HepG2 (cell line): Measurements from ENCODE around the gene LHX1. TPM values are rescaled to one million over a fixed set of nuclear protein-coding genes. Genes with fewer than 3 reads are reported as not detected.
A peak's percentile ranks its signal among the peaks of the same experiment; 100 is the strongest.

ENCODE experiments used
- ATAC-seq: fragments of 200-7000 bp; cut with Tn5 transposase; 3 replicates; pipeline ENCODE4 v1.9.1; 2020; ENCODE audit warnings: mild to moderate bottlenecking, moderate library complexity
- BruUV-seq: library from RNA; stranded (reverse); fragments of 400-500 nt; replicated peaks from 2 replicates; lab custom pipeline; 2021; lab: Mats Ljungman, UMichigan
- CTCF ChIA-PET: fragments of 300-600 bp; formaldehyde crosslinking; extraction: SDS; loops from one replicate; lab custom pipeline; 2021; ENCODE audit warnings: low total read pairs, inconsistent platforms, low intra/inter-chr PET ratio; lab: Yijun Ruan, JAX
- POLR2A ChIA-PET: fragments of 350-600 bp; sonication (Branson Sonifier 250); formaldehyde crosslinking; loops from one replicate; lab custom pipeline; 2020; ENCODE audit warnings: antibody characterized with exemption, inconsistent platforms; lab: Yijun Ruan, JAX
- DNase-seq: peaks from one replicate; pipeline ENCODE4 v3.0.0-alpha.2; 2015; ENCODE audit warnings: low spot score
- FAIRE-seq: peaks from 3 replicates; lab custom pipeline; 2011; peaks lifted over from hg19 to GRCh38; lab: Jason Lieb, UNC
- H2AFZ ChIP-seq: one replicate; pipeline ENCODE4 v1.6.1; 2011; ENCODE audit warnings: low read length, inconsistent platforms
- H3K27ac ChIP-seq: fragments of 300-600 bp; 3 replicates; pipeline ENCODE4 v1.8.0; 2011; ENCODE audit warnings: mixed run types, mild to moderate bottlenecking, mixed read lengths, low read length, inconsistent platforms; ENCODE audit not compliant: insufficient read depth; ENCODE audit errors: extremely low read length
- H3K27me3 ChIP-seq, 2 experiments: fragments of 200-600 bp in 1 of 2; 2 replicates in 1 of 2; 3 replicates in 1 of 2; pipeline versions ENCODE4 v1.6.0 to v1.8.0; 2011; ENCODE audit warnings: low read length in 2 of 2, mild to moderate bottlenecking in 2 of 2, moderate library complexity in 2 of 2, inconsistent platforms in 1 of 2; ENCODE audit not compliant: insufficient read depth in 2 of 2, control insufficient read depth in 1 of 2
- H3K36me3 ChIP-seq, 2 experiments: fragments of 200-600 bp in 1 of 2; replicated peaks in 1 of 2; 2 replicates in 1 of 2; 3 replicates in 1 of 2; pipeline versions ENCODE4 v1.5.1 to v1.8.0; 2011; ENCODE audit warnings: low read length in 2 of 2, inconsistent platforms in 1 of 2; ENCODE audit not compliant: insufficient read depth in 2 of 2, control insufficient read depth in 1 of 2
- H3K4me1 ChIP-seq: 2 replicates; pipeline ENCODE4 v1.5.1; 2012; ENCODE audit warnings: low read length, inconsistent platforms; ENCODE audit not compliant: insufficient read depth
- H3K4me2 ChIP-seq: 2 replicates; pipeline ENCODE4 v1.6.0; 2011; ENCODE audit warnings: low read depth, low read length, inconsistent platforms
- H3K4me3 ChIP-seq, 3 experiments: fragments of 200-600 bp in 1 of 3; sonication (generic), shearing (Covaris generic) in 1 of 3; replicated peaks in 1 of 3; 2 replicates each; pipeline ENCODE4 v1.5.1; 2011 to 2016; ENCODE audit warnings: low read length in 3 of 3, inconsistent platforms in 2 of 3, low read depth in 2 of 3, mild to moderate bottlenecking in 2 of 3, control low read depth in 1 of 3, mixed read lengths in 1 of 3; ENCODE audit not compliant: insufficient read depth in 1 of 3
- H3K79me2 ChIP-seq: one replicate; pipeline ENCODE4 v1.6.1; 2011; ENCODE audit warnings: low read length, inconsistent platforms; ENCODE audit not compliant: insufficient read depth
- H3K9ac ChIP-seq: 2 replicates; pipeline ENCODE4 v1.6.0; 2011; ENCODE audit warnings: mild to moderate bottlenecking, low read depth, low read length, inconsistent platforms; ENCODE audit not compliant: insufficient read depth
- H3K9me3 ChIP-seq: 2 replicates; pipeline ENCODE4 v1.5.1; 2012; ENCODE audit warnings: mild to moderate bottlenecking, low read length
- H4K20me1 ChIP-seq: 2 replicates; pipeline ENCODE4 v1.6.0; 2011; ENCODE audit warnings: inconsistent platforms, mild to moderate bottlenecking, low read length, moderate library complexity; ENCODE audit not compliant: insufficient read depth
- CC2D1A ChIP-seq: sonication (generic); formaldehyde crosslinking; IDR thresholded peaks from 2 replicates; pipeline ENCODE4 v1.8.1; 2023; ENCODE audit warnings: mild to moderate bottlenecking, missing genetic modification reagents
- HNF4G ChIP-seq, 2 experiments: sonication (generic) in 1 of 2; formaldehyde crosslinking in 1 of 2; IDR thresholded peaks; 2 replicates each; pipeline versions ENCODE4 v1.4.0 to v1.6.1; 2011 to 2020; ENCODE audit warnings: borderline replicate concordance in 2 of 2, low read depth in 2 of 2, mild to moderate bottlenecking in 2 of 2, low read length in 1 of 2, missing genetic modification reagents in 1 of 2, moderate library complexity in 1 of 2
- HOXA5 ChIP-seq: sonication (generic); formaldehyde crosslinking; IDR thresholded peaks from 2 replicates; pipeline ENCODE4 v1.4.0; 2020; ENCODE audit warnings: missing genetic modification reagents
- KDM5B ChIP-seq: sonication (generic); formaldehyde crosslinking; IDR thresholded peaks from 2 replicates; pipeline ENCODE4 v1.4.0; 2020; ENCODE audit warnings: missing genetic modification reagents, mild to moderate bottlenecking, borderline replicate concordance
- MAFF ChIP-seq: IDR thresholded peaks from 2 replicates; pipeline ENCODE4 v1.6.1; 2011; ENCODE audit warnings: low read depth, low read length, improper control_type of control experiment
- NBN ChIP-seq: fragments of 450-650 bp; conservative IDR thresholded peaks from 2 replicates; pipeline ENCODE4 v1.6.1; 2017
- NCOA2 ChIP-seq: sonication (generic); formaldehyde crosslinking; IDR thresholded peaks from 2 replicates; pipeline ENCODE4 v1.8.0; 2022; ENCODE audit warnings: inconsistent platforms
- NFKBIZ ChIP-seq: IDR thresholded peaks from 2 replicates; pipeline ENCODE4 v1.6.1; 2018; ENCODE audit warnings: missing genetic modification reagents, missing compliant biosample characterization
- PHB2 ChIP-seq: fragments of 450-650 bp; IDR thresholded peaks from 2 replicates; pipeline ENCODE4 v1.6.1; 2018; ENCODE audit not compliant: partially characterized antibody
- ZFP36L2 ChIP-seq: sonication (generic); formaldehyde crosslinking; IDR thresholded peaks from 2 replicates; pipeline ENCODE4 v1.4.0; 2020; ENCODE audit warnings: missing genetic modification reagents
- ZNF251 ChIP-seq: sonication (generic); formaldehyde crosslinking; IDR thresholded peaks from 2 replicates; pipeline ENCODE4 v1.9.0; 2021; ENCODE audit warnings: mild to moderate bottlenecking, missing genetic modification reagents
- ZNF547 ChIP-seq: sonication (generic); formaldehyde crosslinking; IDR thresholded peaks from 2 replicates; pipeline ENCODE4 v1.5.1; 2020; ENCODE audit warnings: mild to moderate bottlenecking, missing genetic modification reagents
- WGBS: methylation state at CpG from one replicate; pipeline ENCODE4 v1.1.6; 2017; ENCODE audit warnings: low lambda C conversion rate; 5-methylcytosine and 5-hydroxymethylcytosine counted together
- in situ Hi-C: cut with HindIII; loops from 2 replicates; pipeline ENCODE4 v1.10.0; 2017; ENCODE audit warnings: low pct_unique_long_range_greater_than_20kb; ENCODE audit not compliant: extremely low pct_ligation_motif_present
- intact Hi-C: fragments of 100-400 bp; cut with micrococcal nuclease; formaldehyde crosslinking; loops from one replicate; pipeline ENCODE4 v1.10.0; 2022; ENCODE audit not compliant: unreplicated experiment
- polyA plus RNA-seq, 8 experiments: library from polyadenylated mRNA; depleted of rRNA in 3 of 8; stranded (reverse) in 7 of 8; unstranded in 1 of 8; fragments of >200 nt; fragmentation: Illumina TruSeq in 4 of 8; extraction: Trizol in 4 of 8; gene quantifications; 2 replicates each; pipeline versions ENCODE4 v1.2.1 to v1.2.3, GENCODE V29; 2011 to 2016; ENCODE audit warnings: low read depth in 4 of 8, missing spikeins in 1 of 8, mixed read lengths in 1 of 8; ENCODE audit not compliant: insufficient read depth in 1 of 8
- total RNA-seq, 5 experiments: library from RNA; depleted of rRNA; stranded (reverse); fragments of >200 nt; fragmentation: Illumina TruSeq; extraction: Trizol; gene quantifications; 2 replicates each; pipeline ENCODE4 v1.2.3, GENCODE V29; 2016; ENCODE audit warnings: low read depth in 1 of 5
- TF ChIP-seq, protein P1 (sequence below): IDR thresholded peaks from 2 replicates; pipeline ENCODE4 v1.6.1; 2016; ENCODE audit warnings: low read depth
- TF ChIP-seq, protein P2 (sequence below): sonication (generic); formaldehyde crosslinking; IDR thresholded peaks from 2 replicates; pipeline ENCODE4 v1.5.0; 2020; ENCODE audit warnings: missing genetic modification reagents, mild to moderate bottlenecking, borderline replicate concordance

Gene LHX1
- total and polyA plus RNA-seq, 2 of the 13 experiments (the other 11 are each of a cell fraction or from before 2014, with no cell fraction given) = not detected

DNA sequence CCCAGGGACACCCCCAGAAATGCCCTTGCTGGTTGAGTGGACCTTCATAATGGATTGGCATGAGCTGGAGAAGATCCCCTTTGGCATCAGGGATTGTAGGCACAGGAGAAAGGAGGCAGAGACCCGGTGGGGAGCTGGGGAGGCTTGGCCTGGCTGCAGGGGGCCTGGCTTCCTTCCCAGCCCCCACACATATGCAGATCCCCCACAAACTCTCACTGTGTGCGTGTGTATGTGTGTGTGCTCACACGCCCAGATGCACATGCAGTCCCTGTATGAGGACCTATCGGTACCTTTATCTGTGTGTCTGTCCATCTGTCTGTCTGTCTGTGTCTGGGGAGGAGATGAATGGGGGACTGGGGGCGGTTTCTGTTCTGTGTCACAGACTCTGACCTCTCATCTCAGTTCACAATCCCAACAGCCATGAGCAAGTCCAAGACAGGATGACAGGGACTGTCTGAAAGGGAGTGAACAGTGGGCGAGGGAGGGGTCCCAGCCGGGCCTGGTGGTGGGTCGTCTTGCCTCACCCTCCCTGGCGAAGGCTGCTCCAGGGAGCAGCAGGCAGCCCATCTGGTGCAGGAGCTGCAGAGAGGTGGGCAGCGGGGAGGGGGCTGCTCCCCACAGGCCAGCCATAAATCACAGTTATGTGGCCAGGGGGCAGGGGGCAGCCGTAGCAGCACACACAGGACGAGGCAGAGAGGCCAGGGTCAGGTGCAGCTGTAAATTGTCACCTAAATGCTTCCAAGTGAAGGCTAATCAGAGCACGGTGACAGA, 46.7 kb upstream of the LHX1 start:
- ATAC-seq (no peak), FAIRE-seq (no peak), DNase-seq (no peak)
- no peaks in the 10 kb centered on the region for H4K20me1 ChIP-seq
- CTCF ChIA-PET = no interaction called here
- in situ Hi-C loops = loop anchor here (10.0 kb wide), 1 partner anchor 154 kb away; no protein-coding TSS in a partner anchor
- TF ChIP-seq CC2D1A (CRISPR knock-in tag) = no peak
- POLR2A ChIA-PET = no interaction called here
- no peaks in the 10 kb centered on the region for H3K36me3 ChIP-seq
- WGBS = 67% methylated on average over 10 of the region's 13 CpGs
- H3K79me2 ChIP-seq = no peaks in the 10 kb centered on the region
- H3K27ac ChIP-seq = no peak overlapping the region
- no TSS peak for BruUV-seq
- H3K9me3 ChIP-seq = no peaks in the 10 kb centered on the region
- peaks cover 20% of the 10 kb centered on the region for H3K4me1 ChIP-seq
- no peak overlapping the region for H3K4me3 ChIP-seq
- intact Hi-C loops = no loop called here
- H3K9ac ChIP-seq = no peak overlapping the region
- no peak overlapping the region for H2AFZ ChIP-seq
- peaks cover 1 to 5% of the 10 kb centered on the region in 2 experiments; a peak in 3 of 5 replicates for H3K27me3 ChIP-seq
- no peak overlapping the region for H3K4me2 ChIP-seq

DNA sequence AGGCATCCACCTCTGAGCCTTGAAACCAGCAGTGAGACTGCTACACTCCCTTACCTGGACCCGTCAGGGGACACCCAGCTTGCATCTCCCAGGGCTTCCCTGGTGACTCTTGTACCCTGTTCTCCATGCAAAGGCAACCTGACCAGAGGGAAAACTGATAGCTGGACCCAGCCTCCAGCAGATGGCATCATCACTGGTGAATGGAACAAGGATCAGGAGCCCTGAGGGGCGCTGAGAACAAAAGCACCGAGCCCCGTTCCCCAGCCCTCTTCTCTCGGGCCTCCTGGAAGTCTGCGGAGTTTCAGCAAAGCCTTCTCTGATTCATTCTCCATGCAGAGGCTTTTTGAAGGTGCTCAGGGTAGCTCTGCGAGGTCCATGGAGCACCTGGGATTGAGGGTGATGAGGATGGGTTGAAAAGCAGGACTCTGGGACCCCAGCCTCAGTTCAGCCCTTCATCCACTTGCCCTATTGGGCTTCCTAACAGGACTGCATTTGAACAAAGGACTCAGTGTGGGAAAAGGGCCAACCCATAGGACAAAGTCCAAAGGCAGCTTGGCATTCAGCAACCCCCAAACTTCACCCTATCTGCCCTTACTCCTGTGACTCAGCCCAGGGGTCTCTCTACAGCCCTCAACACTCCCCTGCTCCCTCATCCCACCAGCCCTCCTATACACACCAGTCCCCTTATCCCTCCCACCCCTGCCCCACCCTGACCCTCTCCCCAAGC, 45.0 kb upstream of the LHX1 start:
- POLR2A ChIA-PET = no interaction called here
- no peak overlapping the region for H3K27ac ChIP-seq
- H3K9me3 ChIP-seq = no peaks in the 10 kb centered on the region
- DNase-seq (peak; percentile 57), FAIRE-seq (no peak), ATAC-seq (peak; percentile 58)
- H3K36me3 ChIP-seq = no peaks in the 10 kb centered on the region
- peaks cover 1 to 5% of the 10 kb centered on the region in 2 experiments; a peak in 3 of 5 replicates for H3K27me3 ChIP-seq
- CTCF ChIA-PET = interaction anchor here (0.9 to 1.0 kb wide), 2 partner anchors 155 to 156 kb away, joined by 3 read pairs; no protein-coding TSS in a partner anchor
- H3K9ac ChIP-seq = no peak overlapping the region
- no CpG with 5 or more reads among the region's 7 CpGs for WGBS
- in situ Hi-C loops (loop anchor here (10.0 kb wide), 1 partner anchor 153 kb away; no protein-coding TSS in a partner anchor), intact Hi-C loops (loop anchor here (2.0 kb wide), 1 partner anchor 155 kb away; no protein-coding TSS in a partner anchor)
- peak overlapping the region; percentile 63 for H3K4me2 ChIP-seq
- no TSS peak for BruUV-seq
- H2AFZ ChIP-seq = no peak overlapping the region
- peaks cover 20% of the 10 kb centered on the region for H3K4me1 ChIP-seq
- peak overlapping the region in 1 of 3 experiments; percentile 23; a peak in 2 of 6 replicates for H3K4me3 ChIP-seq
- H3K79me2 ChIP-seq = no peaks in the 10 kb centered on the region
- H4K20me1 ChIP-seq = no peaks in the 10 kb centered on the region
- TF ChIP-seq, protein P1, sequence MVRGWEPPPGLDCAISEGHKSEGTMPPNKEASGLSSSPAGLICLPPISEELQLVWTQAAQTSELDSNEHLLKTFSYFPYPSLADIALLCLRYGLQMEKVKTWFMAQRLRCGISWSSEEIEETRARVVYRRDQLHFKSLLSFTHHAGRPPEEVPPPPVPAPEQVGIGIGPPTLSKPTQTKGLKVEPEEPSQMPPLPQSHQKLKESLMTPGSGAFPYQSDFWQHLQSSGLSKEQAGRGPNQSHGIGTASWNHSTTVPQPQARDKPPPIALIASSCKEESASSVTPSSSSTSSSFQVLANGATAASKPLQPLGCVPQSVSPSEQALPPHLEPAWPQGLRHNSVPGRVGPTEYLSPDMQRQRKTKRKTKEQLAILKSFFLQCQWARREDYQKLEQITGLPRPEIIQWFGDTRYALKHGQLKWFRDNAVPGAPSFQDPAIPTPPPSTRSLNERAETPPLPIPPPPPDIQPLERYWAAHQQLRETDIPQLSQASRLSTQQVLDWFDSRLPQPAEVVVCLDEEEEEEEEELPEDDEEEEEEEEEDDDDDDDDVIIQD = no peak
- TF ChIP-seq KDM5B (CRISPR knock-in tag) (0 out of 2 replicates have a peak, but pooled peaks have one; percentile 23), HNF4G (IDR thresholded peaks at IDR 0.05; ENCODE audit: borderline replicate concordance, low read depth, low read length) (peak; percentile 33; the same call in 1 of the 2 replicates), HNF4G (CRISPR knock-in tag; IDR thresholded peaks at IDR 0.05; ENCODE audit: borderline replicate concordance, low read depth) (no peak), MAFF (no peak), NFKBIZ (CRISPR knock-in tag) (no peak), ZNF251 (no peak), ZFP36L2 (no peak), ZNF547 (CRISPR knock-in tag) (no peak), NBN (no peak), NCOA2 (CRISPR knock-in tag) (no peak), PHB2 (no peak), HOXA5 (CRISPR knock-in tag) (no peak)
- TF ChIP-seq, protein P2, sequence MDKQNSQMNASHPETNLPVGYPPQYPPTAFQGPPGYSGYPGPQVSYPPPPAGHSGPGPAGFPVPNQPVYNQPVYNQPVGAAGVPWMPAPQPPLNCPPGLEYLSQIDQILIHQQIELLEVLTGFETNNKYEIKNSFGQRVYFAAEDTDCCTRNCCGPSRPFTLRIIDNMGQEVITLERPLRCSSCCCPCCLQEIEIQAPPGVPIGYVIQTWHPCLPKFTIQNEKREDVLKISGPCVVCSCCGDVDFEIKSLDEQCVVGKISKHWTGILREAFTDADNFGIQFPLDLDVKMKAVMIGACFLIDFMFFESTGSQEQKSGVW (CRISPR knock-in tag) = no peak
